Activated T-helper 1 cell treated with anti-CD3 and anti-CD28 coated beads, Interleukin-2, amount 50 U/mL, for 16 hours (primary cell): ENCODE measurements around the gene MYO5C.
"Not testable (repeated sequence)": the region's sequence is repeated elsewhere in the genome, so short reads cannot be mapped to it uniquely, and the experiment has no call there.

Experiments used
- DNase-seq, 2 donors: peaks; one replicate each; pipeline ENCODE4 v3.0.0-alpha.2; 2020; ENCODE audit warnings: low read depth in 1 of 2, low spot score in 1 of 2

The MYO5C gene

GRCh38 chr15:52246686-52247431, 48.7 kb downstream of the MYO5C start:
- DNase-seq, result no peak

GRCh38 chr15:52243697-52244555, 51.7 kb downstream of the MYO5C start:
- no peak for DNase-seq

GRCh38 chr15:52243286-52243685, 52.3 kb downstream of the MYO5C start:
- no peak for DNase-seq

GRCh38 chr15:52241489-52241888, 54.1 kb downstream of the MYO5C start:
- DNase-seq, result no peak

- no peak for DNase-seq
These were observed 55.4 kb downstream of the MYO5C start for GRCh38 chr15:52240166-52240565.

GRCh38 chr15:52238989-52239525, 56.5 kb downstream of the MYO5C start:
- not testable (repeated sequence) for DNase-seq

- DNase-seq, result no peak
These were observed 57.5 kb downstream of the MYO5C start for GRCh38 chr15:52238149-52238548.

- no peak for DNase-seq
These were observed 59.6 kb downstream of the MYO5C start for GRCh38 chr15:52236013-52236412.

DNA sequence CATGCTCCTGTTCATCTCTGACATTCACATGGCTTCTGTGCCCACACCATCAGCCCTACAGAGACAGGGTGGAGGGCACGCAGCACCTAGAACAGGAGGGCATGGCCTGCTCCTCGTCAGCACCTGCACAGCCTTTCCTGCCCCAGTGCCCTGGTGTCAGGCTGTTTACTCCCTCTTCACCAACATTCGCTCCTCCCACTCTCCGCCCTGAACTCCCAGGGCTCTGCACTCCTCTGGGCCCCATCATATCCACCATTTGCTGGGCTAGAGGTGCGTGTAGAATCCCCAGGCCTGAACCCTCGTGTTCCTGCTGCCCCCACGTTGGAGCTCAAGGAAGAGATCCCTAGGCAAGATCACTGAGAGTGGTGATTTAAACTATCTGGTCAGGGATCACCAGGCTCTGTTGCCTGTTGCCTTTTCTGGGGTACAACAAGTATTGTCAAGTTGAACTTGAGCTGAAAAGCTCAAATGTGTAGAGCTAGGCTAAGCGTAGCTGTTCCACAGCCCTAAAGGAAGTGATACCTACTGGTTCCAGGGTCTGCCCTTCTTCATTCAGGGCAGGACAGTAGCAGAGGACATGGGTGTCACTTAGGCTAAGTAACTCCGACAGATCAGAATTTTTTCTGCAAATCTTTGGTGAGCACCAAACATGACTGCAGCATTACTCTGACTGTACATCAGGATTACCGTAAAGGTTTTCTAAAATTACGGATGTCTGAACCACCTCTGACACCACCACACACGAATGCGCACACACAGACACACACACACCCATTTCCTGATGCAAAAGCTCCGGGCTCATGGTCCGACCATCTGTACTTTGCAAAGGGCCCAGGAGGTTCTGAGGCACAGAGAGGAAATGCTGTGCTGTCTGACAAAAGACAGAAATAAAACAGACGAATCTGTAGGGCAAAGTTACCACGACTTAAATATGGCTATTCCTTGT, 60.7 kb downstream of the MYO5C start:
- no peak for DNase-seq

DNA sequence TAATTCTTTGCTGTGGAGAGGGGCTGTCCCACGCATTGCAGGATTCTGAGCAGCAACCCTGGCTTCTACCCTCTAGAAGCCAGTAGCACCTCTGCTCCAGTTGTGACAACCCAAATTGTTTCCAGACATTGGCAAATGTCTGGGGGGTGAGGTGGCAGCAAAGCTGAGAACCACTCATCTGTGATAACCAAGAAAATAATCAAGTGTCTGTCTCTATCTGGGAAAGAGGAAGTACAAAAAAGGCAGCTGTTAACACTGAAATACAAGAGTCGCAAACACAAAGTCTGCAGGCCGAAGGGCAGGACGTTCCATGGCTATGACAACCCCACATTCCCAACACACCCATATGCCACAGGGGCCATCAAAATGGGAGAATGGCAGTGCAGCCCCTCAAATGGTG, 62.2 kb downstream of the MYO5C start:
- DNase-seq, result no peak

DNA sequence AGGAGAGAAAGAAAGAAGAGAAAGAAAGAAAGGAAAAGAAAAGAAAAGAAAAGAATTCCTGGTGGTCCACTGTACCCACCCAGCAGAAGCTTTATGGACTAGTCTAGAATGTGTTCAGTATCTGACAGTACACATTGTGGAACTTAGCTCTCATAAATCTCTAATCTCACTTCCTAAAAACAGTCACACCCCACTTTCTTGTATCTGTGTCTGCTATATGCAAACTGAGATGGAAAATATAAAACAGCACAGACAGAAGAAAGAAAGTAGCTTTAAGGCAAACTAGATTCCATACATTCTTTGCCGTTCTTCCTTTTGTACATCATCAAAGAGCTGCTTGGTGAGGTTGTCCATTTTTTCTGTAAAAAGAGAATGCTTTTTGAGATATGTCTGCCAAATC, 63.3 kb downstream of the MYO5C start:
- no peak for DNase-seq

DNA sequence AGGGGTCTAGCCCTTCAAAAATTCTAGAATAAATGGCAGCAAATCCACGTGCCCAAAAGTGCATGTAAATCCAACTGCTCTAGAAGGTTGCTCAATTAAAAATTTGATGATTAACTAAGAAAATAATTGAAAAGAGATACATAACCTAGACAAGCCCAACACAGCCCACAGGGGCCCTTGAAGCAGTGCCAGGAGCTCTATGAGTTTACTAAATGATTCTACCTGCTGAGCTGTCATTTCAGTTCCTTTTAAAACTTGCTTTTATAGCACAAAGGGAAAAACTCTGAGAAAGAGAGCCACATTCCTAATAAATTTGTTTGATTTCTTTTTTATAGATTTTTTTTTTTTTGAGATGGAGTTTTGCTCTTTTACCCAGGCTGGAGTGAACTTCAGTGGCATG, 65.5 kb downstream of the MYO5C start:
- no peak for DNase-seq

DNA sequence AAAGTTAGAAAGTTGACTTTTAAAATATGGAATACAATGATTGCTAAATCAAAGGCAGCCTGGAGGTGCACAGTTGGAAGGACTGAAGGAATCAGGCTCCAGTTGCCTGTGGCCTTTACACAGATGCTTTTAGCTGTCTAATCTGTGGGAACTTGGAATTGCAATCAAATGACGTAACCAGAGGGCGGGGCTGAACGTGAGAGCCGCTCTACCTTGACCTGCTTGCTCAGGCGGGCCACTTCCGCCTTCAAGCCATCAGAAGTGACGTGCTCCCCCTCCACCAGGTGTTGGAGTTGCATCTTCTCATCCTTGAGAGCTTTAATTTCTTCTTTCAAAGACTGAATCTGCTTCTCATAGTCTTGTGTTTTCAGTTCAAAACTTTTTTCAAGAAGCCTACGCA, 66.7 kb downstream of the MYO5C start:
- DNase-seq, result no peak

- peak in 1 of 2 donors; percentile 28 for DNase-seq
These were observed 68.1 kb downstream of the MYO5C start for GRCh38 chr15:52227456-52227855.

DNA sequence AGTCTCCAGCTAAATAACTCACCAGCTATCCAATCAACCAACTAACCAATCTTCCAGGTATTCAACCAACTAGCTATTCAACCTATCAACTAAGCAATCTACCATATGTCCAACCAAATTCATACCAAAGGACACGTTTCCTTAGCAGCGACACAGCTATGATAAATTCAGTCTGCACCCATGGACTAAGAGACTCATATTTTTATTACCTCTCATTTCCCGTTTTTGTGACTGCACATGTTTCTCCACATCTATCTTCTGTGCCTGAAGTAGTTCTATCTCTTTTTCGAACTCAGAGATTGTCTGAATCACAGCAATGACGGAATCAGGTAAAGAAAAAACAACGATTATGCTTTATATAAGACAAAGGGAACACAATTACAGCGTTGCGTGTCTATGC, 70.4 kb downstream of the MYO5C start:
- no peak for DNase-seq

DNA sequence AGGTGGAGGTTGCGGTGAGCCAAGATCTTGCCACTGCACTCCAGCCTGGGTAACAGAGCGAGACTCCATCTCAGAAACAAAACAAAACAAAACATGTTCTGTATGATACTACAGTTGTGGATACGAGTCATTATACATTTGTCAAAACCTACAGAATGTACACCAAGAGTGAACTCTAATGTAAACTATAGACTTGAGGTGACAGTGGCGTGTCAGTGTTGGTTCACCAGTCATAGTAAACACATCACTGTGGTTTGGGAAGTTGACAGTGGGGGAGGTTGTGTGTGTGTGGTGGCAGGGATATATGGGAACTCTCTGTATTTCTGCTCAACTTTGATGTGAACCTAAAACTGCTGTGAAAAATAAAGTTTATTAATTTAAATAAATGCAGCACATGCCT, 71.4 kb downstream of the MYO5C start:
- DNase-seq, result no peak

- DNase-seq, result no peak
These were observed 73.9 kb downstream of the MYO5C start for GRCh38 chr15:52221730-52222129.

DNA sequence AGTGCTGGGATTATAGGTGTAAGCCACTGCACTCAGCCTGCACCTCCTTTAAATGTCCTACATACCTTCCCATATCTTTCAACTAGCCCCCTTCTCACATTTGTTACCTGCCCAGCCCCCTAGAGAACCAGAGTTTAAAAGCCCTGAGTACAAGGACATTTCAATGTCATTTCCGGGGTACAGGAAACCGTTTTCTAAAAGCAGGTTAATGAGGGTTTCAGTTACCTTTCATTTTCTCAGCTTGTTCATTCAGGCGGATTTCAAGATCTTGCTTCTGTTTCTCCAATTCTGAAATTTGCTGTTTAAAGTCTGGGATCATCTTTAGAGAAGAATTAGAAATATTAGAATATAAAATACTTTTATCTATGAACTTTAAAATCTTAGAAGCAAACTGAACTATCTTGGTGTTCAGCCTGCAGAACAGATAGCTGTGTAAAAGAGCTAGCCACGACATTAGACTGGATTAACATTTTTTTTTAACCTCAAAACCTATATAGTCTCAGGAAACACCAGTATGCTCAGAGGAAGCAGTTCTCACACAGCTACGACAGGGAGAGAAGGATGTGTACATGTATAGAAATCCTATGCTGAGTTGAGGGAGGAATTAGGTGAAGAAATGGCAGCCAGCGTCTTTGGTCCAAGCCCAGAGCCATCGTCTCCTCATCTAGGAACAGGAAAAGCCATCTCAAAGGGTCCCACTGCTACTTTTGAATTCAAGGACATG, 74.5 kb downstream of the MYO5C start:
- no peak for DNase-seq

GRCh38 chr15:52220251-52220650, 75.4 kb downstream of the MYO5C start:
- no peak for DNase-seq

GRCh38 chr15:52218816-52219215, 76.8 kb downstream of the MYO5C start:
- no peak for DNase-seq
